Mucosa of stomach (tissue), 1 donor: ENCODE data around the gene BMPR1B.

Experiments used
- H3K27me3 ChIP-seq: one replicate; pipeline ENCODE4 v1.7.0; 2013; ENCODE audit warnings: mild to moderate bottlenecking, low read length; ENCODE audit not compliant: control insufficient read depth, insufficient read depth
- H3K36me3 ChIP-seq: one replicate; pipeline ENCODE4 v1.7.0; 2013; ENCODE audit warnings: low read length; ENCODE audit not compliant: control insufficient read depth, insufficient read depth
- H3K4me1 ChIP-seq: one replicate; pipeline ENCODE4 v1.7.0; 2013; ENCODE audit warnings: mild to moderate bottlenecking, low read length; ENCODE audit not compliant: control insufficient read depth, insufficient read depth
- H3K4me3 ChIP-seq: one replicate; pipeline ENCODE4 v1.7.0; 2013; ENCODE audit warnings: low read length
- H3K9ac ChIP-seq: one replicate; pipeline ENCODE4 v1.7.0; 2013; ENCODE audit warnings: mild to moderate bottlenecking, low read length, moderate library complexity
- H3K9me3 ChIP-seq: one replicate; pipeline ENCODE4 v1.7.0; 2013; ENCODE audit warnings: mild to moderate bottlenecking, low read length, moderate library complexity; ENCODE audit not compliant: control insufficient read depth
- donor health status: Pancreatic carcinoma.

BMPR1B gene

GRCh38 chr4:95021099-95021498 lies 263.3 kb downstream of the BMPR1B start:
- H3K36me3 ChIP-seq, result no peaks in the 10 kb centered on the region
- no peak overlapping the region for H3K4me3 ChIP-seq
- no peaks in the 10 kb centered on the region for H3K9me3 ChIP-seq
- no peaks in the 10 kb centered on the region for H3K27me3 ChIP-seq
- no peaks in the 10 kb centered on the region for H3K4me1 ChIP-seq
- no peak overlapping the region for H3K9ac ChIP-seq

- Histone ChIP-seq H3K27me3 (no peaks in the 10 kb centered on the region), H3K9me3 (no peaks in the 10 kb centered on the region), H3K4me3 (no peak overlapping the region), H3K36me3 (no peaks in the 10 kb centered on the region), H3K9ac (no peak overlapping the region), H3K4me1 (no peaks in the 10 kb centered on the region)
These were observed 265.4 kb downstream of the BMPR1B start for GRCh38 chr4:95023110-95023509.

- peaks cover 4% of the 10 kb centered on the region for H3K9me3 ChIP-seq
- no peak overlapping the region for H3K9ac ChIP-seq
- no peak overlapping the region for H3K4me3 ChIP-seq
These were observed 270.3 kb downstream of the BMPR1B start for GRCh38 chr4:95027905-95028618.

GRCh38 chr4:95038791-95039190 lies 281.0 kb downstream of the BMPR1B start:
- H3K9ac ChIP-seq, result no peak overlapping the region
- no peaks in the 10 kb centered on the region for H3K27me3 ChIP-seq
- no peaks in the 10 kb centered on the region for H3K9me3 ChIP-seq
- H3K4me3 ChIP-seq, result no peak overlapping the region
- no peaks in the 10 kb centered on the region for H3K4me1 ChIP-seq
- H3K36me3 ChIP-seq, result no peaks in the 10 kb centered on the region

More at GRCh38 chr4:95027905-95028618, 270.3 kb downstream of the BMPR1B start:
- Histone ChIP-seq H3K36me3 (no peaks in the 10 kb centered on the region), H3K4me1 (no peaks in the 10 kb centered on the region), H3K27me3 (no peaks in the 10 kb centered on the region)

GRCh38 chr4:95044324-95044837 lies 286.6 kb downstream of the BMPR1B start:
- no peaks in the 10 kb centered on the region for H3K36me3 ChIP-seq
- H3K4me3 ChIP-seq, result no peak overlapping the region
- H3K4me1 ChIP-seq, result no peaks in the 10 kb centered on the region
- no peak overlapping the region for H3K9ac ChIP-seq
- no peaks in the 10 kb centered on the region for H3K9me3 ChIP-seq
- no peaks in the 10 kb centered on the region for H3K27me3 ChIP-seq

GRCh38 chr4:95045429-95045828 lies 287.7 kb downstream of the BMPR1B start:
- H3K36me3 ChIP-seq, result no peaks in the 10 kb centered on the region
- no peaks in the 10 kb centered on the region for H3K27me3 ChIP-seq
- no peaks in the 10 kb centered on the region for H3K4me1 ChIP-seq
- no peak overlapping the region for H3K9ac ChIP-seq
- no peak overlapping the region for H3K4me3 ChIP-seq
- no peaks in the 10 kb centered on the region for H3K9me3 ChIP-seq

GRCh38 chr4:95048296-95048695 lies 290.5 kb downstream of the BMPR1B start:
- Histone ChIP-seq H3K9me3 (no peaks in the 10 kb centered on the region), H3K9ac (no peak overlapping the region), H3K4me1 (no peaks in the 10 kb centered on the region), H3K36me3 (no peaks in the 10 kb centered on the region), H3K27me3 (no peaks in the 10 kb centered on the region), H3K4me3 (no peak overlapping the region)

GRCh38 chr4:95049551-95050233 lies 291.9 kb downstream of the BMPR1B start:
- no peaks in the 10 kb centered on the region for H3K27me3 ChIP-seq
- H3K4me1 ChIP-seq, result no peaks in the 10 kb centered on the region
- H3K9me3 ChIP-seq, result no peaks in the 10 kb centered on the region
- H3K36me3 ChIP-seq, result no peaks in the 10 kb centered on the region
- no peak overlapping the region for H3K9ac ChIP-seq
- H3K4me3 ChIP-seq, result no peak overlapping the region

- Histone ChIP-seq H3K4me1 (no peaks in the 10 kb centered on the region), H3K9ac (no peak overlapping the region), H3K4me3 (no peak overlapping the region)
These were observed 293.4 kb downstream of the BMPR1B start for GRCh38 chr4:95050980-95051701.

GRCh38 chr4:95051702-95052020 lies 293.9 kb downstream of the BMPR1B start:
- no peaks in the 10 kb centered on the region for H3K27me3 ChIP-seq
- no peak overlapping the region for H3K9ac ChIP-seq
- no peaks in the 10 kb centered on the region for H3K36me3 ChIP-seq
- H3K9me3 ChIP-seq, result no peaks in the 10 kb centered on the region
- no peaks in the 10 kb centered on the region for H3K4me1 ChIP-seq
- no peak overlapping the region for H3K4me3 ChIP-seq

More at GRCh38 chr4:95050980-95051701, 293.4 kb downstream of the BMPR1B start:
- Histone ChIP-seq H3K27me3 (no peaks in the 10 kb centered on the region), H3K9me3 (no peaks in the 10 kb centered on the region), H3K36me3 (no peaks in the 10 kb centered on the region)

GRCh38 chr4:95058991-95059390 lies 301.2 kb downstream of the BMPR1B start:
- H3K36me3 ChIP-seq, result no peaks in the 10 kb centered on the region
- H3K4me3 ChIP-seq, result no peak overlapping the region
- no peaks in the 10 kb centered on the region for H3K9me3 ChIP-seq
- no peaks in the 10 kb centered on the region for H3K27me3 ChIP-seq
- no peaks in the 10 kb centered on the region for H3K4me1 ChIP-seq
- no peak overlapping the region for H3K9ac ChIP-seq

- no peaks in the 10 kb centered on the region for H3K9me3 ChIP-seq
- H3K4me3 ChIP-seq, result no peak overlapping the region
- H3K9ac ChIP-seq, result no peak overlapping the region
- H3K36me3 ChIP-seq, result no peaks in the 10 kb centered on the region
- H3K27me3 ChIP-seq, result no peaks in the 10 kb centered on the region
- H3K4me1 ChIP-seq, result no peaks in the 10 kb centered on the region
These were observed 301.9 kb downstream of the BMPR1B start for GRCh38 chr4:95059663-95060062.
